ENCODE measurements around the gene MAGEA10. TPM values are rescaled to one million over a fixed set of nuclear protein-coding genes. Genes with fewer than 3 reads are reported as not detected.
A peak's percentile ranks its signal among the peaks of the same experiment; 100 is the strongest.

MAGEA10 gene
- total and polyA plus RNA-seq, 9 of the 15 experiments (the other 6 are each of a cell fraction or from before 2014, with no cell fraction given): 0.06 to 0.45 (median 0.15) TPM; not detected in 4

DNA sequence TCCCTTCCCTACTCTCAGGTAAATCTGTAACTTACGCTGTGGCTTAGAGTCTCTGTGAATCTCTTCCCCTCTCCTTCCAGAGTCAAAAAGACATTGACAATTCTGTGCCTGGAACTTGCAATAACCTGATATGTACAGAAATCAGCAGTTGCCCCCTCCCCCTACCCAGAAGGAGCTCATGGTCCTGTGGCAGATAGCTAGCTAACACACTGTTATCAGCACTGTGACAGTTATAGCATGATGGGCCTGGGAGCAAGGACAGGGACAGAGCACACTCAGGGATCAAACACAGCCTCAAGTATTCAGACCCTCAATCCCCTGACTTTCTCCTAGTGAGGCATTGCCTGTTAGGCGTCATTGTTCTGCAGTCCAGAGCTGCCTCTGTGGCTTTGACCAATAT lies 18.7 kb upstream of the MAGEA10 start (continued):
- TF ChIP-seq, protein P1, sequence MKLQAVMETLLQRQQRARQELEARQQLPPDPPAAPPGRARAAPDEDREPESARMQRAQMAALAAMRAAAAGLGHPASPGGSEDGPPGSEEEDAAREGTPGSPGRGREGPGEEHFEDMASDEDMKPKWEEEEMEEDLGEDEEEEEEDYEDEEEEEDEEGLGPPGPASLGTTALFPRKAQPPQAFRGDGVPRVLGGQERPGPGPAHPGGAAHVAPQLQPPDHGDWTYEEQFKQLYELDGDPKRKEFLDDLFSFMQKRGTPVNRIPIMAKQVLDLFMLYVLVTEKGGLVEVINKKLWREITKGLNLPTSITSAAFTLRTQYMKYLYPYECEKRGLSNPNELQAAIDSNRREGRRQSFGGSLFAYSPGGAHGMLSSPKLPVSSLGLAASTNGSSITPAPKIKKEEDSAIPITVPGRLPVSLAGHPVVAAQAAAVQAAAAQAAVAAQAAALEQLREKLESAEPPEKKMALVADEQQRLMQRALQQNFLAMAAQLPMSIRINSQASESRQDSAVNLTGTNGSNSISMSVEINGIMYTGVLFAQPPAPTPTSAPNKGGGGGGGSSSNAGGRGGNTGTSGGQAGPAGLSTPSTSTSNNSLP (IDR thresholded peaks at IDR 0.05; ENCODE audit: borderline replicate concordance, low read depth, low read length): peak; percentile 45; the same call in 1 of the 2 replicates
- TF ChIP-seq, protein P2, sequence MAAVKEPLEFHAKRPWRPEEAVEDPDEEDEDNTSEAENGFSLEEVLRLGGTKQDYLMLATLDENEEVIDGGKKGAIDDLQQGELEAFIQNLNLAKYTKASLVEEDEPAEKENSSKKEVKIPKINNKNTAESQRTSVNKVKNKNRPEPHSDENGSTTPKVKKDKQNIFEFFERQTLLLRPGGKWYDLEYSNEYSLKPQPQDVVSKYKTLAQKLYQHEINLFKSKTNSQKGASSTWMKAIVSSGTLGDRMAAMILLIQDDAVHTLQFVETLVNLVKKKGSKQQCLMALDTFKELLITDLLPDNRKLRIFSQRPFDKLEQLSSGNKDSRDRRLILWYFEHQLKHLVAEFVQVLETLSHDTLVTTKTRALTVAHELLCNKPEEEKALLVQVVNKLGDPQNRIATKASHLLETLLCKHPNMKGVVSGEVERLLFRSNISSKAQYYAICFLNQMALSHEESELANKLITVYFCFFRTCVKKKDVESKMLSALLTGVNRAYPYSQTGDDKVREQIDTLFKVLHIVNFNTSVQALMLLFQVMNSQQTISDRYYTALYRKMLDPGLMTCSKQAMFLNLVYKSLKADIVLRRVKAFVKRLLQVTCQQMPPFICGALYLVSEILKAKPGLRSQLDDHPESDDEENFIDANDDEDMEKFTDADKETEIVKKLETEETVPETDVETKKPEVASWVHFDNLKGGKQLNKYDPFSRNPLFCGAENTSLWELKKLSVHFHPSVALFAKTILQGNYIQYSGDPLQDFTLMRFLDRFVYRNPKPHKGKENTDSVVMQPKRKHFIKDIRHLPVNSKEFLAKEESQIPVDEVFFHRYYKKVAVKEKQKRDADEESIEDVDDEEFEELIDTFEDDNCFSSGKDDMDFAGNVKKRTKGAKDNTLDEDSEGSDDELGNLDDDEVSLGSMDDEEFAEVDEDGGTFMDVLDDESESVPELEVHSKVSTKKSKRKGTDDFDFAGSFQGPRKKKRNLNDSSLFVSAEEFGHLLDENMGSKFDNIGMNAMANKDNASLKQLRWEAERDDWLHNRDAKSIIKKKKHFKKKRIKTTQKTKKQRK (IDR thresholded peaks at IDR 0.05; ENCODE audit: borderline replicate concordance, low read depth, low read length): no peak
- no peak for TF ChIP-seq CHCHD3 (CRISPR knock-in tag; IDR thresholded peaks at IDR 0.05)
- no peak for TF ChIP-seq ZNF263 (CRISPR knock-in tag; IDR thresholded peaks at IDR 0.05; ENCODE audit: borderline replicate concordance)
- TF ChIP-seq TFAM (CRISPR knock-in tag; conservative IDR thresholded peaks at IDR 0.05): no peak
- peak; percentile 60; the same call in 1 of the 2 replicates for TF ChIP-seq TAL1 (IDR thresholded peaks at IDR 0.05)
- no peak for TF ChIP-seq PTTG1 (tag; IDR thresholded peaks at IDR 0.05; ENCODE audit: low read depth)
- TF ChIP-seq BRD4 (IDR thresholded peaks at IDR 0.05): no peak
- no peak for TF ChIP-seq ELF2 (CRISPR knock-in tag; IDR thresholded peaks at IDR 0.05)
- TF ChIP-seq STAT5B (CRISPR knock-in tag; IDR thresholded peaks at IDR 0.05): no peak
- TF ChIP-seq, protein P3, sequence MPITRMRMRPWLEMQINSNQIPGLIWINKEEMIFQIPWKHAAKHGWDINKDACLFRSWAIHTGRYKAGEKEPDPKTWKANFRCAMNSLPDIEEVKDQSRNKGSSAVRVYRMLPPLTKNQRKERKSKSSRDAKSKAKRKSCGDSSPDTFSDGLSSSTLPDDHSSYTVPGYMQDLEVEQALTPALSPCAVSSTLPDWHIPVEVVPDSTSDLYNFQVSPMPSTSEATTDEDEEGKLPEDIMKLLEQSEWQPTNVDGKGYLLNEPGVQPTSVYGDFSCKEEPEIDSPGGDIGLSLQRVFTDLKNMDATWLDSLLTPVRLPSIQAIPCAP (CRISPR knock-in tag; IDR thresholded peaks at IDR 0.05; ENCODE audit: borderline replicate concordance): no peak
- TF ChIP-seq, protein P4, sequence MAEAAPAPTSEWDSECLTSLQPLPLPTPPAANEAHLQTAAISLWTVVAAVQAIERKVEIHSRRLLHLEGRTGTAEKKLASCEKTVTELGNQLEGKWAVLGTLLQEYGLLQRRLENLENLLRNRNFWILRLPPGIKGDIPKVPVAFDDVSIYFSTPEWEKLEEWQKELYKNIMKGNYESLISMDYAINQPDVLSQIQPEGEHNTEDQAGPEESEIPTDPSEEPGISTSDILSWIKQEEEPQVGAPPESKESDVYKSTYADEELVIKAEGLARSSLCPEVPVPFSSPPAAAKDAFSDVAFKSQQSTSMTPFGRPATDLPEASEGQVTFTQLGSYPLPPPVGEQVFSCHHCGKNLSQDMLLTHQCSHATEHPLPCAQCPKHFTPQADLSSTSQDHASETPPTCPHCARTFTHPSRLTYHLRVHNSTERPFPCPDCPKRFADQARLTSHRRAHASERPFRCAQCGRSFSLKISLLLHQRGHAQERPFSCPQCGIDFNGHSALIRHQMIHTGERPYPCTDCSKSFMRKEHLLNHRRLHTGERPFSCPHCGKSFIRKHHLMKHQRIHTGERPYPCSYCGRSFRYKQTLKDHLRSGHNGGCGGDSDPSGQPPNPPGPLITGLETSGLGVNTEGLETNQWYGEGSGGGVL (CRISPR knock-in tag; IDR thresholded peaks at IDR 0.05): no peak
- no peak for TF ChIP-seq SPI1 (IDR thresholded peaks at IDR 0.05; ENCODE audit: borderline replicate concordance, low read depth, low read length)
- no peak for TF ChIP-seq MCM5 (IDR thresholded peaks at IDR 0.05; ENCODE audit: low read depth)
- no peak for TF ChIP-seq BACH1 (tag; IDR thresholded peaks at IDR 0.05)
- TF ChIP-seq SMARCB1 (IDR thresholded peaks at IDR 0.05; ENCODE audit: insufficient read length, low read depth): no peak
- TF ChIP-seq MBD2 (IDR thresholded peaks at IDR 0.05; ENCODE audit: borderline replicate concordance, low read depth): 0 out of 2 replicates have a peak, but pooled peaks have one; percentile 23
- TF ChIP-seq TBP (optimal IDR thresholded peaks at IDR 0.05; ENCODE audit: low read depth, low read length): no peak
- TF ChIP-seq ZNF384 (IDR thresholded peaks at IDR 0.05; ENCODE audit: low read depth, low read length): no peak
